ENCODE data around the gene MICAL3.

GRCh38 chr22:17911312-17911705 lies 113.1 kb downstream of the MICAL3 start:
- TF ChIP-seq CTCF (IDR thresholded peaks at IDR 0.05) (no peak), EP300 (IDR thresholded peaks at IDR 0.05) (no peak)

Data from suprapubic skin (tissue), 3 donors.